Mesothelial cell of epicardium (in vitro differentiated cells): ENCODE results near the gene MORC3. TPM values are rescaled to one million over a fixed set of nuclear protein-coding genes. Genes with fewer than 3 reads are reported as not detected.
"Not testable (repeated sequence)": the region's sequence is repeated elsewhere in the genome, so short reads cannot be mapped to it uniquely, and the experiment has no call there.

Experiments used
- DNase-seq, 2 experiments: peaks; one replicate each; pipeline ENCODE4 v3.0.0; 2021; ENCODE audit warnings: low spot score in 2 of 2; ENCODE audit not compliant: unreplicated experiment in 2 of 2
- H3K27ac Mint-ChIP-seq: 2 replicates; pipeline ENCODE4 v1.8.0; 2021; ENCODE audit warnings: mixed read lengths
- H3K27me3 Mint-ChIP-seq: 2 replicates; pipeline ENCODE4 v1.8.0; 2021; ENCODE audit warnings: low read depth, mixed read lengths
- H3K36me3 Mint-ChIP-seq: 2 replicates; pipeline ENCODE4 v1.8.0; 2021; ENCODE audit warnings: mixed read lengths
- H3K4me1 Mint-ChIP-seq: 2 replicates; pipeline ENCODE4 v1.8.0; 2021; ENCODE audit warnings: mixed read lengths
- H3K4me3 Mint-ChIP-seq: 2 replicates; pipeline ENCODE4 v1.8.0; 2021; ENCODE audit warnings: mild to moderate bottlenecking, moderate library complexity, mixed read lengths
- H3K9me3 Mint-ChIP-seq: 2 replicates; pipeline ENCODE4 v1.8.0; 2021; ENCODE audit warnings: mixed read lengths
- CTCF ChIP-seq: fragments of 200-600 bp; sonication (generic); IDR thresholded peaks from one replicate; pipeline ENCODE4 v1.5.0; 2021; ENCODE audit warnings: antibody characterized with exemption; ENCODE audit not compliant: unreplicated experiment
- total RNA-seq: library from RNA; stranded (reverse); gene quantifications from 3 replicates; pipeline ENCODE4 v1.2.1, GENCODE V29; 2021

Gene MORC3
- total RNA-seq, 1 donor from 2014 or later, result 35.2 TPM

- H3K27me3 Mint-ChIP-seq, result no peaks in the 10 kb centered on the region
- peak overlapping the region; percentile 67 for H3K4me3 Mint-ChIP-seq
- H3K27ac Mint-ChIP-seq, result no peak overlapping the region
- TF ChIP-seq CTCF, result no peak
- no peak for DNase-seq
- H3K36me3 Mint-ChIP-seq, result peaks cover 2% of the 10 kb centered on the region
- no peaks in the 10 kb centered on the region for H3K9me3 Mint-ChIP-seq
- peaks cover 15% of the 10 kb centered on the region for H3K4me1 Mint-ChIP-seq
Observed at GRCh38 chr21:36386031-36386642, 66.1 kb downstream of the MORC3 start.

- no peak for DNase-seq
- Mint-ChIP-seq H3K27me3 (no peaks in the 10 kb centered on the region), H3K27ac (no peak overlapping the region), H3K9me3 (no peaks in the 10 kb centered on the region), H3K4me1 (peaks cover 15% of the 10 kb centered on the region), H3K4me3 (no peak overlapping the region), H3K36me3 (peaks cover 15% of the 10 kb centered on the region)
- no peak for TF ChIP-seq CTCF
Observed at GRCh38 chr21:36388096-36388495, 68.1 kb downstream of the MORC3 start.

DNA sequence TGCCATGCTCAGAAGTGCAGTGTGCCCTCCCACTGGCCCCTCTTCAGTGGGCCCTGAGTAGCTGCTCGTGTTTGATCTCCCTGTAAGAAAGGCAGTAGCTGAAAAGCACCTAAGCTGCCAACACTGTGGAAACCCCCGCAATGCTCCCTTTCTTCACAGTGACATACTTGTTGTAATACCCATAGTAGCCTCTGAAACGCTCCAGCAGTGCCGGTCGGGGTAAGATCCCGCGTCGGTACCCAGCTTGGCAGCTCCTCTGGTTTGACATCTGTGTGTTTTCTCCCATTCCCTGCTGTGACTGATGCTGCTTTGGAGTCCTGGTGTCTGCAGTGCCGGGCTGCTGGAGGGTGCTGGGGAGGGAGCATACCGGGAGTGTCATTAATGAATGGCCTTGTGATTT, 68.8 kb downstream of the MORC3 start:
- H3K27ac Mint-ChIP-seq, result peak overlapping the region; percentile 74

DNA sequence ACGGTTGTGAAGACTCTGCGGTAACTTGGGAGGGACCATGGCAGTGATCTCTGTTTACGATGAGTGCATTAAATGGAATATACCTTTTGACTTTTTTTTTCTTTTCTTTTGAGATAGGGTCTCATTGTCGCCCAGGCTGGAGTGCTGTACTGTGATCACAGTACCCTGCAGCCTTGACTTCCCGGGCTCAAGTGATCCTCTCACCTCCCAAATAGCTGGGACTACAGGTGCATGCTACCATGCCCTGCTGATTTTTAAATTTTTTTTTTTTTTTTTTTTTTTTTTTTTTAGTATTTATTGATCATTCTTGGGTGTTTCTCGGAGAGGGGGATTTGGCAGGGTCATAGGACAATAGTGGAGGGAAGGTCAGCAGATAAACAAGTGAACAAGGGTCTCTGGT, 71.7 kb downstream of the MORC3 start:
- H3K9me3 Mint-ChIP-seq, H3K27ac Mint-ChIP-seq, DNase-seq, H3K27me3 Mint-ChIP-seq, H3K4me3 Mint-ChIP-seq: not testable (repeated sequence)
- Mint-ChIP-seq H3K4me1 (peaks cover 10% of the 10 kb centered on the region), H3K36me3 (peaks cover 24% of the 10 kb centered on the region)

More for the DNA sequence above, 68.8 kb downstream of the MORC3 start:
- peak; percentile 45 for TF ChIP-seq CTCF
- Mint-ChIP-seq H3K4me1 (peaks cover 15% of the 10 kb centered on the region), H3K9me3 (no peaks in the 10 kb centered on the region), H3K36me3 (peaks cover 18% of the 10 kb centered on the region), H3K27me3 (no peaks in the 10 kb centered on the region), H3K4me3 (peak overlapping the region; percentile 17)
- DNase-seq, result peak; percentile 38 to 49

GRCh38 chr21:36395353-36396111, 75.5 kb downstream of the MORC3 start:
- Mint-ChIP-seq H3K4me3 (no peak overlapping the region), H3K36me3 (peaks cover 32% of the 10 kb centered on the region), H3K9me3 (no peaks in the 10 kb centered on the region), H3K4me1 (no peaks in the 10 kb centered on the region), H3K27ac (no peak overlapping the region), H3K27me3 (no peaks in the 10 kb centered on the region)
- DNase-seq, result no peak
- TF ChIP-seq CTCF, result no peak

DNA sequence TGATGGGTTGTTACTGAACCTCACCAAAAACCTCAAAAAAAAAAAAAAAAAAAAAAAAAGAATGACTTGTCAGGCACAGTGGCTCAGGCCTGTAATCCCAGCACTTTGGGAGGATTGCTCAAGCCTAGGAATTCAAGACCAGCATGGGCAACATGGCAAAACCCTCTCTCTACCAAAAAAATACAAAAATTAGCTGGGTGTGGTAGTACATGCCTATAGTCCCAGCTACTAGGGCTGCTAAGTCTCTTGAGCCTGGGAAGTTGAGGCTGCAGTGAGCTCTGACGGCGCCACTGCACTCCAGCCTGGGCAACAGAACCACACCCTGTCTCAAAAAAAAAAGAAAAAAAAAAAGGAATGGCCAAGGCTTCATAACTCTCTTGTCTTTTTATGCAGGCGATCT, 76.3 kb downstream of the MORC3 start:
- no peak for DNase-seq
- Mint-ChIP-seq H3K4me1 (no peaks in the 10 kb centered on the region), H3K4me3 (no peak overlapping the region), H3K27ac (no peak overlapping the region), H3K9me3 (no peaks in the 10 kb centered on the region), H3K27me3 (no peaks in the 10 kb centered on the region), H3K36me3 (peaks cover 34% of the 10 kb centered on the region)
- no peak for TF ChIP-seq CTCF
